Amygdala (tissue), 56 donors: ENCODE results near the gene PRKCZ.

ENCODE experiments used
- DNase-seq, 56 donors: peaks; one replicate each; lab custom pipeline; 2025; lab: John Stamatoyannopoulos, UW

Gene PRKCZ

DNA sequence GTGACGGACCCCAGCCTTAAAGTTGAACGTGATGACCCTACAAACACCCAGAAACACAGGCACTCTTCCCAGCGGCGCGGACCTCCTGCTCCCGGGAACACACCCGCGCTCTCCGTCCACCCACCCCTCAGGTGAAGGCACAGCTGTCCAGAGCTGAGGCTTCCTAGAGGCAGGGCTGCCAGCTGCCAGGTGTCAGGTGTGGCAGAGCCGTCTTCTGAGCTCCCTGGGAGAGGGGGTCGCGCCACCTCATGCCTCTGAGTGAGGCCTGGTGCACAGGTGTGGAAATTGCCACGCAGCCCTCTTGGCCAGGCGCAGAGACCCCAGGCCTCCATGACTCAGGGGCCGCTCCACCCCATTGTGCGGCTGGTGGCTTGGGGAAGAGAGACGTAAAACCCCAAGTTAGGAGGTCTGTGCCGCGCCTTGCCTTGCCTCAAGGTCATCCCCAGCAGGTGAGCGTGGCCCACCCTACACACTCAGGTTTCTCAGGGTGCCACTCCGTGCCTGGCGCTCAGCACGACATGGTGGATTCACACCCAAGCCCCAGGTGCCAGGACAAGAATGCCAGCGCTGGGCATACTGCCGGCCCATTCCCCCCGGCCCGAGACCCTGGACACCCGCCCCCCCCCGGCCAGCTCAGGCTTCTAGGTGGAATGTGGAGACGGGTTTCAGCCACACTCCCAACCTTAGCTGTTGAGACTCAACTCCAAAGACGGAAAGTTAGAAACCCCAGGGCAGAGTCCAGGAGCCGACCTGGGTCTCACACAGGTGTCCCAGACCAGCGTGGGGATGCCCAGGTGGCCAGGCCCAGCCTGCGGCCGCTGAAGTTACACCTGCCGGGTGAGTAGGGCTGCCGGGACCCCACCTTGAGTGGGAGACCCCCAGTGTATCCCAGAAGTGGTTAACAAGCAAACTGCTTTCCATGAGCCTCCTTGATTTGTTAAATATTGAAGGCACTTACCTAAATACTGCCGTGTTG, 136.0 kb downstream of the PRKCZ start:
- no peak for DNase-seq

- DNase-seq: no peak
These were observed 136.7 kb downstream of the PRKCZ start for GRCh38 chr1:2186901-2187300.

DNA sequence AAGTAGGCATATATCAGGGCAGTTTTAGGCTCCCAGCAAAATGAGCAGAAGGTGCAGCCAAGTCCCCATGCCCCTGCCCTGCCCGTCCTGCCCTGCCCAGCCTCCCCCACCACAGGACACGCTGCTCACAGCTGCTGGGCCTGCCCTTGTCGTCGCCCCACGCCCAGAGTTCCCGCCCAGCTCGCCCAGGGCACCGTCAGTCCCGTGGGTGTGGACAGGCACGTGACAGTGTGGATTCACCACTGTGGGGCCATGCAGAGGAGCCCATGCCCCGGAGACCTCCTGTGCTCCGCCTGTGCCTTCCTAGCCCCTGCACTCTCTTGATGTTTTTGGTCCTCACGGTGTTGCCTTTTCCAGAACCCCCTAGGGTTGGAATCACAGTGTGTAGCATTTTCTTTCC, 137.4 kb downstream of the PRKCZ start:
- no peak for DNase-seq

DNA sequence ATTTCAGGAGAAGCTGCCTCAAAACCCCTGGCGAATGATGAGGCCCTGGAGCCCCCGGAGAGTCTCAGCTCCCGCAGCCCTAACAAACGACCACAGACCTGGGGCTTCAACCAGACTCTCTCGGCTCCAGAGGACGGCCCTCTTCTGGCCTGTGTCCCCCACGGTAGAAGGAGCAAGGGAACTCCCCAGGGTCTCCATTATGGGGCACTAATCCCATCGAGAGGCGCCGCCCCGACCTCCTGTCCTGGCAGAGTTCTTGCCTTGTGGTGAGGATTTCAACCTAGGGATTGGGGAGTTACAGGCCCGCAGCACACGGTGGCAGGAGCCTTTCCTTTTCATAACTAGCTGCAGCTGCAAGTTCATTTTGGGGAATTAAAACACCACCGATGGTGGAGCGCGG, 138.1 kb downstream of the PRKCZ start:
- no peak for DNase-seq

GRCh38 chr1:2189459-2190425, 139.5 kb downstream of the PRKCZ start:
- peak; percentile 41 to 96 (median 88) for DNase-seq

- peak in 1 of 56 donors; percentile 17 for DNase-seq
These were observed 140.3 kb downstream of the PRKCZ start for GRCh38 chr1:2190491-2190976.

- peak in 14 of 56 donors; percentile 10 to 40 (median 30) for DNase-seq
These were observed 142.1 kb downstream of the PRKCZ start for GRCh38 chr1:2192031-2192995.

DNA sequence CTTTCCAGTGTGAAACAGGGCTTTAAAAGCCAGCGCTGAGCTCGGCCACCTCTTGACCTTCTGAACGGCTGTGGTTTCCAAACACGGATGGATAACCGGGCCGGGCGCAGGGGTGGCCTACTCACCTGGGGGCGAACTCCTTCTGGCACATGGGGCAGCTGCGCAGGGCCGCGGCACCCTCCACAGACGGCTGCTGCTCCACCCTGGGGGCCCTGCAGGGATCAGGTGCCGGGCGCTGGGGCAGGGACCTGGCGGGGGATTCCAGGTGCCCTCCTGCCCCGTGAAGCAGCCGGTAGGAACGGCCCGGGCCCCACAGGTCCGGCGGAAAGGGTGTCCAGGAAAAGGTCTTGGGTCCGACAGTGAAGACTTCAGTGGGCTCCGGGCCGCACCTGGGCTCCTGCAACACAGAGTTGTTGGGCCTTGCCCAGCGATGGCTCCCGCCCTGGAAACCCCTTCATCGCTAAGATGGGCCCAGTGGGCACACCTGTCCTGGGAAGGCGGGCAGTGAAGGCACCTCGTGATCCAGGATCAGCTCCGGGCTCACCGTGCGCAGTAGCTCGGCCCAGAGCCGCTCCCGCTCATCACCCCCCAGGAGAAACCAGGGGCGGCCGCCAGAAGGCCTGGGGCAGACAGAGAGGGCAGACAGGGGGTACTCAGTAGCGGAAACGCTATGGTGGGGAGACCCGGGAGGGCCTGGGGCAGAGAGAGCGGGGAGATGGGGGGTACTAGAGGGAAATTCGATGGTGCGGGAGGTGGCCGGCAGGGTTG, 143.5 kb downstream of the PRKCZ start:
- no peak for DNase-seq

DNA sequence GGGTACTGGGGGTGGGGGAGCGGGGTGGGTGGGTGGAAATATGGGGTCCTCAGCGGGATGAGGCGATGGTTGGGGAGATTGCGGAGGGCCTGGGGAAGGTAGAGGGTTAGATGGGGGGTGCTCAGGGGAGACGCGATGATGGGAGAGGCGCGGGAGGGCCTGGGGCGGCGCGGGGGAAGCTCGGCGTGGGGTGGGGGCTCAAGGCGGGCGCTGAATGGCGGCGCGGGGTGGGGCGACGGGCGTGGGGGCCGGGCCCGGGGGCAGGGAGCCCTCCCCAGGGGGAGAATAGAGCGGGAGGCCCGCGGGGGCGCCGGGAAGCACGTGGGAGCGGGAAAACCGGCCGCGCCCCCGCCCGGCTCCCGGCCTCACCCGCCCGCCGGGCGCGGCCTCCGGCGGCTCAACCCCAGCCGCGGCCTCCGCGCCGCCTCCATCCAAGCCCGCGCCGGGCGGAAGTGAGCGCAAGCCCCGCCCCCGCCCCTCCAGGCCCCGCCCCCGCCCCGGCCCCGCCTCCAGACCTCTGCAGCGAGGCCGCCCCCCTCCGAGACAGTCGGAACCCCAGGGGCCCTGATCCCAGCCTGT, 144.2 kb downstream of the PRKCZ start, which contains the start of gene FAAP20:
Gene FAAP20 (minus strand): TSS at position 454 of the 579 bp plus-strand sequence. CDS start 23 bp downstream, at position 431.
- DNase-seq: peak in 47 of 56 donors; percentile 49 to 93 (median 80)

DNA sequence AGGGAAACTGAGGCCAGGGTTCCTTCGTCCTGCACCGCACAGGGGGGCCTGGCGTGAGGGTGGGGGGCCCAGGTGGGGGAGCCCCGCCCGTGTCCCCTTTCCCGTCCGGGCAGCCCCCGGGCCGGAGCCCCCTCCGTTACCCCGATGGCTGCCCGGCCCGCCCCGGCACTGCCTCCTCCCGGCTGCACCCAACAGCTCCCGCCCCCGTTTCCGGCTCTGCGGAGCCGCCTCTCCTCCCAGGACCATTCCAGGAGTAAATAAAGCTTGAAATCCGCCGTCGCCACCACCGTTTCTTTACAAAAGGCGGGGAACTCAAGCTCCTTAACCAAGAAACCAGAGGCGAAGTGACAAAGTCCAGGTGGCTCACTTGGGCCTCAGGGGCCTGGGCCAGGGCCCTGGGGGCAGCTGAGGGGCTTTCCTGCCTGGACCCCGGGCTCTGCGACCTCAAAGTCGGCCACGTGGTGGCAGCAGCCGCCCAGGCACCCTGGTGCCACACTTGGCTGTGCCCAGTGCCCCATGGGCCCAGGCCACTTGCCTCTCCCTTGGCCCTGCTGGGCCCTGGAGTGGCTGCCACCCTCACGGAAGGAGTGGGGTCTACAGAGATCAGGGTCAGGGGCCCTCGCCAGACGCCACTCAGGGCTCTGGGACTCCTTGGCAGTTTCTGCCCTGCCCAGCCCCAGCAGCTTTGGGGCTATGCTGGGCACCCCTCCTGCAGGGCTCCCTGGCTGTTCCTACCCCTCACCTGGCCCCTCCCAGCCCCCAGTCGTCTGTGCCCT, 144.9 kb downstream of the PRKCZ start:
- peak in 54 of 56 donors; percentile 37 to 93 (median 81) for DNase-seq

DNA sequence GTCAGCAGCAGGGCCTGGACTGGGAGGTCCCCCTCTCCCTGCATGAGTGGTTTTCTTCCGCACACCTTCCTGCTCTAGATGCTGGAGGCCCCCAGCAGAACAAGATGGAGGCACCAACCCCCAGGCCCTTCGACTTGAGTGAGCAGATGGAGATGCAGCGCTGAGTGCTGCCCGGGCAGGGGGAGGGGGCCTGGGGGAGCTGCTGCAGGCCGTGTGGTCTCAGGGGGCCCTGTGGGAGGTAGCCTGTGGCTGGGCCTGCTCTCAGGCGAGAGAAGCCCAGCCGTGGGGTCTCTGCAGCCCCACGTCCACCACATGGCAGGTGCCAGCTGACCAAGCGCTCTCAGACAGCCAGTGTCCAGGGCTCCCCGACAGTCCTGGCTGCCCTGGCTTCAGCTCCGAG, 145.6 kb downstream of the PRKCZ start:
- no peak for DNase-seq

DNA sequence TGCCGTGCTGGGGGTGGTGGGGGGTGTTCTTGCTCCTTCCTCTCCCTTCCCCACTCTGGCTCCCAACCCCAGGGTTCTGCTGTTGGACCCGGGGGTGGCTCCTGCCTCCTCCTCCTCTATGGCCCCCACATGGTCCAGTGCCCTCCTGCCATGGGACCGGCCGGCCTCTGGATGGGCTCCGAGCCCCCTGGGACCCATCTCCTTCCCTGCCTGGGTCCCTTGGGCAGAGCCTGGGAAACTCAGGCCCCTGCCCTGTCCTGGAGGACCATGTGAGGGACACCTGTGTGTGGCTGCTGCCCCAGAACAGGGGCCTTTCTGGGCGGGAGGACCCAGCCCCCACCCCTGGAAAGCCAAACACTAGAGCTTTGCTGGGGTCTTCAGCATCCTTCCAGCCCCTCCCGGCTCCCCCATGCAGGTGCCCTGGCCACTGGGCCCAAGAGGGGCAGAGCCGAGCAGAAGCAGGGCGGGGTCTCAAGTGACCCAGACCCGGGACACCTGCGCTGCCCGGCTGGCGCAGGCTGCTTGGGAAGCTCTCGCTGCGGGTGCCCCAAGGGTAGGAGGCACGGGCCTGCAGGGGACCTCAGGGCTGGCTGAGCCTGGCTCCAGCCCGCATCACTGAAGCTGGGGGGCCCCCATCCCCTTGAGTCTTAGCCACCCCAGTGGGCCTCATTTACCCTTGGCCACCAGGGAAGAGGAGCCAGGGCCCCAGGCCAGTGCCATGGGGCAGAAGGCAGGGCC, 146.9 kb downstream of the PRKCZ start:
- no peak for DNase-seq

GRCh38 chr1:2197707-2198165, 147.5 kb downstream of the PRKCZ start:
- no peak for DNase-seq

- no peak for DNase-seq
These were observed 148.4 kb downstream of the PRKCZ start for GRCh38 chr1:2198571-2198970.

DNA sequence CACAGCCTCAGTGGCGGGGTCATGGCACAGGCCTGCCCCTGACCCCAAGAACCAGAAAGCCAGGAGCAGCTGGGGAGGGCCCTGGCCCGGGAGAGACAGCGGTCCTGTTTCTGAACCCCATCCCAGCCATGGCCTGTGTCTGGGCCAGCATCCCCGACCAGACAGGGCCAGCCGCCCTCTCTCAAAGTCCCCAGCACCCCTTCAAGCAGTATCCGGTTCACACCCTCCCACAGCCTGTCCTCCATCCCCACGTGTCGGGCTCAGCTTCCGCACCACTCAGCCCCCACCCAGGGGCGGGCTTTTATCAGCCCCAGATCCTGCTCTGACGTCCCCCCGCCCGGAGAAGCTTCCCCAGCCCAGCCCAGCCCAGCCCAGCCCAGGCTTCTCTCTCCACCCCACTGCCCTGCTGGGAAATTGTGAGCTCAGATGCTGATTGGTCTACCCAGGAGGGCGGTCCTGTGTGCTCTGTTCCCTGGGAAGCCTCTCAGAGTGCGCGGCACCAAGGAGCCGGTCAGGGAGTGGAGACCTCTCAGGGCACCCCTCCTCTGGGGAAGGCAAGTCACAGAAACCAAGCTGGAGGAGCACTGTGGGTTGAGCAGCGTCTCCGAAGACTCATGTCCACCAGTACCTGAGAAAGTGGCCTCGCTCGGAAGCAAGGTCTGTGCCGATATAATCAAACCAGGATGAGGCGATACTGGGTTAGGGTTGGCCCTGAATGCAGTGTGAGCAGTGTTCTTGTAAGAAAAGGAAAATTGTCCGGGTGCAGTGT, 149.0 kb downstream of the PRKCZ start:
- peak in 51 of 56 donors; percentile 11 to 82 (median 65) for DNase-seq
